Renal cortical epithelial cell (primary cell): Measurements from ENCODE around the gene ZNF584. TPM values are rescaled to one million over a fixed set of nuclear protein-coding genes. Genes with fewer than 3 reads are reported as not detected.

Source experiments
- DNase-seq: peaks from one replicate; pipeline ENCODE4 v3.0.0-alpha.2; 2011; ENCODE audit warnings: low read depth
- total RNA-seq: library from RNA; depleted of rRNA; stranded (reverse); fragments of >200 nt; gene quantifications from 2 replicates; pipeline ENCODE4 v1.2.3, GENCODE V29; 2014

Gene ZNF584
- total RNA-seq, 1 donor from 2014 or later, result 28.8 TPM

DNA sequence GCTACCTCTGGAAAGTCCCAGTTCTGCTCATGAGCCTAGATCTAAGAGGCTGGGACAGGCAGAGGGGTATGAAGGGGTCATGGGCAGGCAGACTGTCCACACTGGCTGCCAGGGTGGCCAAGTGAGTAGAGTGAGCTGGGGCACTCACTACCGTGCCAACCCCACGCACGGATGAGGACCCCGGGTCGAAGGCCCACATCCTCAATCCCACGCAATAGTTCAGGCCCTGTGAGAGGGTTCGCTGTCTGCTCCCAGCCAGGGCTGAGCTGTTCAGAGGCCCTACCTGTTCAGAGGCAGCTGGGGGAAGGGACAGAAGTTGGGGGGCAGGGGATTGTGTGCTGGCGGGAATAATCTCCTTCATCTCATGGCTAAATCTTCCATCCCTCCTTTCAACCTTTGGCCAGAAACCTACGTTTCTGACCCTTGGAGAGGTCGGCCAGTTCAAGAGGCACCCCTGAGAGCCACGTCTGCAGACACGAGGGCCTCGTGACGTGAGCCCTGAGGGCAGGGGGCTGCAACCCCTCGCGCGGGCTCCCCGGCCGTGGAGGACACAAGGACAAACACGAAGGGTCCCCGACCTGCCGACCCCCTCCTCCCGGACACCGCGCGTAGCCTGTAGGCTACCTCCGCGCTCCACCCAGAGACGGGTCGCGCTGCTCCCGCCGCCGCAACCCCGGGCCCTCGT, 22.4 kb upstream of the ZNF584 start:
- DNase-seq, result no peak

- DNase-seq, result peak; percentile 98
Observed at GRCh38 chr19:58386576-58387337, 21.7 kb upstream of the ZNF584 start, which contains the start of gene RPS5. RPS5 (plus strand) TSS chr19:58387269; CDS start chr19:58388138, 869 bp downstream.

- no peak for DNase-seq
Observed at GRCh38 chr19:58387338-58388174, 20.9 kb upstream of the ZNF584 start.

DNA sequence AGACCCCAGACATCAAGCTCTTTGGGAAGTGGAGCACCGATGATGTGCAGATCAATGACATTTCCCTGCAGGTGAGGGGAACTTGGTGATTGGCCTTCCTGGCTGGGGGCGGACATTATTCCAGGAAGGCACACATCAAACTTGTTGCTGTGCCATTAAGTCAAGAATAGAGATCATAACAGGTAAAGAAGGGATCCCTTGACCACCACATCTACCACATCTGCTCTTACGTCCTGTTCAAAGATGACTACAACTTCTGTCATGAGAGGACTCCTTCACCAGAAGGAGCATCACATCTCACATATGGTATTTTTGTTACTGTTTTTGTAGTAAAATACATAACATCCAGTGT, 20.3 kb upstream of the ZNF584 start:
- DNase-seq, result no peak

GRCh38 chr19:58392945-58393724, 15.3 kb upstream of the ZNF584 start:
- DNase-seq, result no peak

DNA sequence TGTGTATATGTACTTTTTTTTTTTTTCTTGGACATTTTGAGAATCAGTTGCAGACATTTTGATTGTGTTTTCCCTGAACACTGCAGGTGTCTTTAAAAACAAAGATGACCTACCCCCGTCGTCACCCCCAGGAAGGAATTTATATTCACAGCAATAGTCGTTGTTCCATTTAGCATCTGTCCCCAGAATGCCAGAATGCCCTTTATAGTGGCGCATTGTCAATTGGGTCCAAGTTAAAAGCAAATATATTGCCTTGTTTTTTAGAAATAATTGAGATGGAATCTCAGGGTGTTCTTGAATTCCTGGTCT, 14.8 kb upstream of the ZNF584 start:
- no peak for DNase-seq

- DNase-seq, result no peak
Observed at GRCh38 chr19:58394821-58395219, 13.6 kb upstream of the ZNF584 start.

DNA sequence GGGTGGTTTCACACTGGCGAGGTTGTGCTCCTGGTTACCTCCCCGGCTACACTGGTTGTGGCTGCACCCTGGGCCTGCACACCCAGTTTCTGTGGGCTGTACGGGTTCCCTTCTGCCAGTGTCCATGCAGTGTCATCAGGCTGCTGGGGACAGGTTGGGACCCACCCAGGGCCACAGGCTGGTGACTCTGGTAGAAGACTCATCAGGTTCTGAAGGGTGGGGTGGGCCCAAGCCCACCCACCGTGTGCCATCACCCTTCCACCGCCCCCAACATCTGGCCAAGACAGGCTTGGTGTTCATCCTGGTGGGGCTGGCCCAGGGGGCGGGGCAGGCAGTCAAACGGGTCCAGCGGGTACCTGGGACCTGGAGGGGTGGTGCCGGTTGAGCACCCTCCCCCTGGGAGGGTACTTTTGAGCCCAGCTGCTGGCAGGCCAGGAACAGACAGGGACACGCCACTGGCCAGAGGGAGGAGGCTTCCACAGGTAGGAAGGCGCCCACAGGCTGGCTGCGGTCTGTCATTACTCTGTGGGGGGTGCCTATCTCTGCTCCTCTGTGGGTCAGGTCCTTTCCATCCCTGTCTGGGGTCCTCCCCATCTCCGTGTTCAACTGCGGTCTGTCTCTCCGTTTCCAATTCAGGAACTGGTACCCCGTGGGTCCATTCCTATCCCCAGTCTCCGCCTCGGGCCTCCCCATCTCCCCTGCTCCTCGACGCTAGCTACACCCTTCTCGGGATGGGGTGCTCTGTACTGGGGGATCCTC, 13.1 kb upstream of the ZNF584 start, which contains the start of gene RNF225:
TSS of gene RNF225 (plus strand) at position 437 of the 759 bp plus-strand sequence. CDS start 434 bp downstream, outside the sequence.
- no peak for DNase-seq

DNA sequence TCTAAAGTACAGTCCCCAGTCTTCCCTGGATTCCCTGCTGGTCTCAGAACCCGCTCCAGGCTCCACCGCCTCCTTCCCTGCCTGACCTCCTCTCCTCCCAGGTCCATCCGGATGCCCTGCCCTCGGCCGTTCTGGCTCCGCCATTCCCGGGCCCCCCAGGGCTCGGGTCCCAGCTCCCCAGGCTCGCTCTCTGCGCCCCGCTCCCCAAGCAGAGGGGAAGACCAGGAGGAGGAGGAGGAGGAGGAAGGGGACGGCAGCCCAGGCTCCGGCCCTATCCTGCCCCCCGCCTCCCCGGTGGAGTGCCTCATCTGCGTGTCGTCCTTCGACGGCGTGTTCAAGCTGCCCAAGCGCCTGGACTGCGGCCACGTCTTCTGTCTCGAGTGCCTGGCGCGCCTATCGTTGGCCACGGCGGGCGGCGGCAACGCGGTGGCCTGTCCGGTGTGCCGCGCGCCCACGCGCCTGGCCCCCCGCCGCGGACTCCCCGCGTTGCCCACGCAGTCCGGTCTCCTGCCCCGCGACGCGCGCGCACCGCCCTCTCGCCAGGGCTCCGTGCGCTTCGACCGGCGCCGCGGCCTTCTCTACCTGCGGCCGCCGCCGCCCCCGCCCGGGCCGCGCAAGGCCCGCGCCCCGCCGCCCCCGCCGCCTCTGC, 12.3 kb upstream of the ZNF584 start:
- no peak for DNase-seq

GRCh38 chr19:58396691-58397532, 11.5 kb upstream of the ZNF584 start:
- DNase-seq, result no peak

- DNase-seq, result no peak
Observed at GRCh38 chr19:58397533-58398037, 10.9 kb upstream of the ZNF584 start.

- DNase-seq, result no peak
Observed at GRCh38 chr19:58398087-58398486, 10.4 kb upstream of the ZNF584 start.

- no peak for DNase-seq
Observed at GRCh38 chr19:58398545-58398944, 9.9 kb upstream of the ZNF584 start.

- no peak for DNase-seq
Observed at GRCh38 chr19:58399903-58400302, 8.5 kb upstream of the ZNF584 start.

DNA sequence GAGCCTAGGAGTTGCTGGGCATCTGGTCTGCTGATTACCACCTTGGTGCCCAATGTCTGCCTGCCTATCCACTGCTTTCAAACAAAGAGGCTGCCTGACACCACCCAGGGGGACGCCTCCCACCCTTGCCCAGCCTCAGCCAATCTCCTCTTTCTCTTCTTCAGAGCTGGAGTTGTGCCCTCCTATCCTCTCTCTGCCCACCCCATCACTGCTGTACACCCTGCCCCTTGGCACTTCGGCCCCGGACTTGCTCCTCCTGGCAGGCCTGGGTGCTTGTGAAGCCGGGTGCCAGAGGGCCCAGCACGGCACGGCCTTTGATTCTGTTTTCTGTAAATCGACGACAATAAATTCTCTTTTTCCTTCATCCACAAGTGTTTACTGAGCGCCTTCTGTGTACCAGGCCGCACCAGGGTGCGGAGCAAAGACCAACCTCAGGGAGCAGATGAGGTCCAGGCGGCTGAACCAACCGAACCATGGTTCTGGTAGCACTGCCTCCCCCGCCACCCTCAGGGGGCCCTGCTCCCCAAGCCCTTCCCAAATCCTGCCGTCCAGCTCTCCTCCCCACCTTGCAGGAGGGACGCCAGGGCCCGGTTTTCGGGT, 8.0 kb upstream of the ZNF584 start:
- no peak for DNase-seq

GRCh38 chr19:58400916-58401839, 7.3 kb upstream of the ZNF584 start:
- peak; percentile 97 for DNase-seq

- DNase-seq, result no peak
Observed at GRCh38 chr19:58401840-58402421, 6.5 kb upstream of the ZNF584 start.
